Pons (tissue), 1 donor: ENCODE data around the gene OAS3.
"Not testable (repeated sequence)": the region's sequence is repeated elsewhere in the genome, so short reads cannot be mapped to it uniquely, and the experiment has no call there.

Source experiments
- DNase-seq: peaks from one replicate; pipeline ENCODE4 v3.0.0-alpha.2; 2016; ENCODE audit warnings: low spot score

OAS3 gene

GRCh38 chr12:112937741-112938719, at the start of gene OAS3:
Gene OAS3 (plus strand): TSS chr12:112938474. CDS start chr12:112938531, 57 bp downstream.
- DNase-seq, result peak; percentile 60

GRCh38 chr12:112891093-112892024, 46.9 kb upstream of the OAS3 start:
- peak; percentile 77 for DNase-seq

GRCh38 chr12:112892856-112893255, 45.4 kb upstream of the OAS3 start:
- DNase-seq, result no peak

GRCh38 chr12:112894128-112894527, 44.1 kb upstream of the OAS3 start:
- DNase-seq, result no peak

GRCh38 chr12:112898380-112898779, 39.9 kb upstream of the OAS3 start:
- no peak for DNase-seq

GRCh38 chr12:112900298-112901145, 37.8 kb upstream of the OAS3 start:
- peak; percentile 52 for DNase-seq

- no peak for DNase-seq
Measured at GRCh38 chr12:112901271-112901670, 37.0 kb upstream of the OAS3 start.

GRCh38 chr12:112904571-112904970, 33.7 kb upstream of the OAS3 start:
- DNase-seq, result no peak

GRCh38 chr12:112905451-112906089, 32.7 kb upstream of the OAS3 start:
- DNase-seq, result no peak

GRCh38 chr12:112906712-112907414, 31.4 kb upstream of the OAS3 start, which contains the start of gene OAS1:
Gene OAS1 (plus strand): TSS chr12:112906962. CDS start chr12:112907040, 78 bp downstream.
- DNase-seq, result peak; percentile 77

- peak; percentile 42 for DNase-seq
Measured at GRCh38 chr12:112907415-112908157, 30.7 kb upstream of the OAS3 start.

- no peak for DNase-seq
Measured at GRCh38 chr12:112908548-112908947, 29.7 kb upstream of the OAS3 start.

- DNase-seq, result no peak
Measured at GRCh38 chr12:112909693-112910092, 28.6 kb upstream of the OAS3 start.

- DNase-seq, result no peak
Measured at GRCh38 chr12:112913038-112913688, 25.1 kb upstream of the OAS3 start.

GRCh38 chr12:112913888-112914287, 24.4 kb upstream of the OAS3 start:
- DNase-seq, result not testable (repeated sequence)

- DNase-seq, result no peak
Measured at GRCh38 chr12:112916270-112916669, 22.0 kb upstream of the OAS3 start.

- DNase-seq, result no peak
Measured at GRCh38 chr12:112919121-112919520, 19.2 kb upstream of the OAS3 start.

- no peak for DNase-seq
Measured at GRCh38 chr12:112924986-112925385, 13.3 kb upstream of the OAS3 start.
